Neural progenitor cell (in vitro differentiated cells): ENCODE results near the gene UBR4.

Experiments used
- CTCF ChIP-seq: fragments of 200-600 bp; sonication (generic); IDR thresholded peaks from 2 replicates; pipeline ENCODE4 v1.5.1; 2017; ENCODE audit warnings: antibody characterized with exemption, mild to moderate bottlenecking
- EZH2 ChIP-seq: fragments of 200-600 bp; sonication (generic); IDR thresholded peaks from 2 replicates; pipeline ENCODE4 v1.6.1; 2017; ENCODE audit warnings: antibody characterized with exemption, mild to moderate bottlenecking, moderate library complexity

GRCh38 chr1:19112891-19113696 is 97.0 kb downstream of the UBR4 start:
- TF ChIP-seq CTCF (no peak), EZH2 (no peak)
